SH-SY5Y (cell line): ENCODE results near the gene GTPBP4.

Experiments
- GATA2 ChIP-seq: IDR thresholded peaks from 2 replicates; pipeline ENCODE4 v1.6.1; 2011; ENCODE audit warnings: mild to moderate bottlenecking, low read depth, low read length
- GATA3 ChIP-seq: IDR thresholded peaks from 2 replicates; pipeline ENCODE4 v1.6.1; 2011; ENCODE audit warnings: low read depth, mild to moderate bottlenecking, low read length, moderate library complexity

DNA sequence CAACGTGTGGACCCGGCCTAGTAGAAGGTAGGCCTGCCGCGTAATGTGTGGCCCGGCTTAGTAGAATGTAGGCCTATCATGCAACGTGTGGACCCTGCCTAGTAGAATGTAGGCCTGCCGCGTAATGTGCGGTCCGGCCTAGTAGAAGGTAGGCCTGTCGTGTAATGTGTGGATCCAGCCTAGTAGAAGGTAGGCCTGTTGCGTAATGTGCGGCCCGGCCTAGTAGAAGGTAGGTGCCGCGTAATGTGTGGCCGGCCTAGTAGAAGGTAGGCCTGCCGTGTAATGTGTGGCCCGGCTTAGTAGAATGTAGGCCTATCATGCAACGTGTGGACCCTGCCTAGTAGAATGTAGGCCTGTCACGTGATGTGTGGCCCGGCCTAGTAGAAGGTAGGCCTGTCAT lies 11.9 kb upstream of the GTPBP4 start:
- TF ChIP-seq GATA2 (no peak), GATA3 (no peak)
